ENCODE data around the gene CASZ1.

CASZ1 gene

DNA sequence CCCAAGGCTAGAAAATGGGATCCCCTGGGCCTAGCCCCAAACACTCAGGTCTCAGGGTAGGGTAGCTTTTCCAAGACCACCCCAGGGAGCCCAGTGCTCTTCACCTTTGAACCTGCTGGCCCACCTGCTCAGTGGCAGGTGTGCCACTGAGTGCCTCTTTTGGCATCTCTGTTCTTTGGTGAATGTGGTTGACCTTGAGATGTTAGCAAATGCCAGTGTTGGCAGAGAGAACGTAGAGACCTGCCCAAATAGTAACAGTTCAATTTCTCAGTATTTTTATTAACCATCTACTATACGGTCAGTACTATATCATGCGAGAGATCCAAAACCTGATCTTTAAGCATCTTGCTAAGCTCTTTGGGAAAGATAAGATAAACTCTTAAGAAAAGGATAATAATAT, 193.5 kb downstream of the CASZ1 start:
- no peak for DNase-seq (ENCODE audit: low read depth)

GRCh38 chr1:10601342-10602070, 194.9 kb downstream of the CASZ1 start:
- DNase-seq (ENCODE audit: low read depth), result no peak

DNA sequence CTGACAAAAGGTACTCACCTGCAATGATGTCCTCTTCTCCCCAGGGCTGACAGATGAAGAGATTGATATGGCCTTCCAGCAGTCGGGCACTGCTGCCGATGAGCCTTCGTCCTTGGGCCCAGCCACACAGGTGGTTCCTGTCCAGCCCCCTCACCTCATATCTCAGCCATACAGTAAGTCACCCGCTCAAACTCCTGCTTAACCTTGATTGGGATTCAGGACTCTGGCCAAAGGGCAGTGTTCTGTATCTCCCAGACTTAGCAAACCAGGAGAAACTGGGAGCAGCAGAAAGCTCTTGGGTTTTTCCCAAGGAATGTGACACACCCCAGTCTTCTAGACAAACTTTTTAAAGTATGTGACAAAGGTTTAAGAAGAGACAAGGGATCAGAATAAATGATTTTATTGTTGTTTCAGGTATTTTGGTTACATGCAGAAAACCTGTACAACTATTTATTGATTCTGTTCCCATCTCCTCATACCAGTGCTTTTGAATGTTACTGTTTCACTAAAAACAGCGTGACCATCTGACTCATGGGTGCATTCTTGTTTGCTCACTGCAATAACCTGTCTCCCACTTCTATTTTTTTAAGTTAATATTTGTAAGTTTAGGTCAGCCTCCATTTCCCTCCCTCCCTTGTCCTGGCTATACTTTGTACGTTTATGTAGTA, 197.1 kb downstream of the CASZ1 start:
- no peak for DNase-seq (ENCODE audit: low read depth)

- no peak for DNase-seq (ENCODE audit: low read depth)
These were observed 198.1 kb downstream of the CASZ1 start for GRCh38 chr1:10598389-10598702.

DNA sequence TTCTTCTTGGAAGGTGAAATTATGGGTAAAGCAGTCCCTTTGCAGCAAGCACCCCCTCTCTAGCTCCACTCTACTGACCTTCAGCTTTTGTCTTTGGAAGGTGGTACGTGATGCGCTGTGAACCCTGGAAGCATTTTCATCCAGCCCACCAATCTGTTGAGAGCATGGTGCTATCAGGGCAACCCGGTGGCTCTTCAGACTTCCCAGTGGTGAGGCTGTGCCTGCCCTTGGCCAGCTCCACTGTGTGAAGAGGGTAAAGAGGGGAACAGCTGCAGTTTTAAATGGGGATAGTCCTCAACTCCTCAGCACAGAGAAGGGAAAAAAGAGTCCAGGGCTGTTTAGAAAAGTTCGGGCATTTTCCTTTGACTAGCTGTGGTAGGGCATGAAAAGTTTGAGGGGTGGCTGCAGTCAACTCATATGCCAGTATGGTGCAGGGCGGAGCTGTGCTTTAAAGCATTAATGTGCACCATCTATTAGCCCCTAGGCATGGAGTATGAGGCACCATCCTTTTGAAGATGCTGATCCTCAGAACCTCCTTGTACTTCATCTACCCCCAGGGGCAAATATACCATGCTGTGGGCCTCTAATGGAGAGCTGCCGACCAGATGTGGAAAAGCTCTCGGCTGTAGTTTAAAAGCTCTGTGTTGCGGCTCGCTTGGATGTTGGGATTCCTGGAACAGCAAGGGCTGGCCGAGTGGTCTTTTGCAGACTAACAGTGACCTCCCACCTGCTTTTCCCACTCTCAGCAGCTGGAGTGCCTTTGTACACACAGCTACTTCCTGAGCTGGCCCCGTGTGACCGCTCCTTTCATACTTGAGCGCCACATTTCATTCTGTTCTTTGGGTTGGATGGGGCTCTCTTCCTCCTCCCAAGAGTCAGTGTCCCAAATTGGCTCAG, 198.7 kb downstream of the CASZ1 start:
- no peak for DNase-seq (ENCODE audit: low read depth)

DNA sequence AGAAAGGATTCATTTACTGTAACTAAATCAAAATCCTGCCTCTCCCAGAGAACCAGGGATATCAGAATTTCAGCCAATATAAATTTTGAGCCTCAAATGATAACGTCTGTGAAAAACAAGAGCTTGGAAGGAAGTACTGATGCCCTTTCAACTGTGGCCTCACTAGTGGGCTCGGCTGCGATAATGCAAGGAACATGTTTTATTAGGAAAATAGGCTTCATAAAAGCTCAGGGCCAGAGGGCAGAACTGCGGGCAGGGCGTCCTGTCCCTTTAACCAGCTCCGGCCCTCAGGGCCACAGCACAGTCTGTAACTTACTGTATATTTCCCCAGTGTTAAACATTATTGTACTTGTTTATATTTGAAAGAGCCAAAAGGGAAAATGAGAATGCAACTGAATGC, 199.7 kb downstream of the CASZ1 start:
- DNase-seq (ENCODE audit: low read depth), result no peak

- no peak for DNase-seq (ENCODE audit: low read depth)
These were observed 201.7 kb downstream of the CASZ1 start for GRCh38 chr1:10594595-10595223.

GRCh38 chr1:10593750-10594149, 202.7 kb downstream of the CASZ1 start:
- no peak for DNase-seq (ENCODE audit: low read depth)

GRCh38 chr1:10592373-10592772, 204.1 kb downstream of the CASZ1 start:
- no peak for DNase-seq (ENCODE audit: low read depth)

DNA sequence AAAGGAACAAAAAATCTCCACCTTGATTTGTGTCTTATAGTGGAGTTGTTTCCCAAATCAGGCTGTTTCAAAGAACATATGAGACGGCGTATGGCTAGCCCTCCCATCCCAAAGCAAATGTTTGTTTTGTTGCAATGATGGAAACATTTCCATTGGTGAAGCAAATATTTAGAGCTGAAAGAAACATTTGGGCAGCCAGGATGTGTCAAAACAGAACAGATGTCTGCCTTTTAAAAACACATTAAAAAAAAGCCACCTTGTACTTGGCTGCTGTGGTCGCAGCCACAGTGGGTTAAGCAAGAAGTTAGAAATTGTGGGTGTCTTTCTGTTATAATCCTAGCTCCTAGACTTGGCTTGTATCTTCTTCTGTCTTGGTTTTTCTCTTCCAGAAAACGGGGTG, 205.4 kb downstream of the CASZ1 start:
- DNase-seq (ENCODE audit: low read depth), result no peak

DNA sequence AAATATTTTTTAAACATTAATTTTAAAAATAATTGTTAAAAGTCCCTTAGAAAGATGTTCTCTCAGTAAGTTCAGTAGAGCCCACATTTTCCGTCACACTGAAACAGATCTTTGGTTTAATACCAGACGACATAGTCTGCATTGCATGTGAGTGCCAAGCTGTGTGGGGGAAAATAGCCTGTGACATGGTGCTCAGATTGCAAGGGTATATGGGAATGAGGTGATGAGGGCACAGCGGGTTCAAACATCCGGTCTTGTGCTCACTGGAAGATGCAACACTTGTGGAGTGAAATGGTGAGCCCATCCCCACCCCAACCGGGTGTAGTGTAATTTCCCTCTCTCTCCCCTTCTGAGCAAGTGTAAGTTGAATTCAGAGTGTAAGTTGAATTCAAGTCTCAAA, 207.4 kb downstream of the CASZ1 start:
- DNase-seq (ENCODE audit: low read depth), result no peak

GRCh38 chr1:10588640-10589039, 207.8 kb downstream of the CASZ1 start:
- DNase-seq (ENCODE audit: low read depth), result no peak

All from CMK (cell line).